HepG2 (cell line): ENCODE measurements around the gene RNGTT. TPM values are rescaled to one million over a fixed set of nuclear protein-coding genes. Genes with fewer than 3 reads are reported as not detected.

Source experiments
- ATAC-seq: fragments of 200-7000 bp; cut with Tn5 transposase; 3 replicates; pipeline ENCODE4 v1.9.1; 2020; ENCODE audit warnings: mild to moderate bottlenecking, moderate library complexity
- BruUV-seq: library from RNA; stranded (reverse); fragments of 400-500 nt; replicated peaks from 2 replicates; lab custom pipeline; 2021; lab: Mats Ljungman, UMichigan
- CTCF ChIA-PET: fragments of 300-600 bp; formaldehyde crosslinking; extraction: SDS; loops from one replicate; lab custom pipeline; 2021; ENCODE audit warnings: low total read pairs, inconsistent platforms, low intra/inter-chr PET ratio; lab: Yijun Ruan, JAX
- POLR2A ChIA-PET: fragments of 350-600 bp; sonication (Branson Sonifier 250); formaldehyde crosslinking; loops from one replicate; lab custom pipeline; 2020; ENCODE audit warnings: antibody characterized with exemption, inconsistent platforms; lab: Yijun Ruan, JAX
- DNase-seq: peaks from one replicate; pipeline ENCODE4 v3.0.0-alpha.2; 2015; ENCODE audit warnings: low spot score
- FAIRE-seq: peaks from 3 replicates; lab custom pipeline; 2011; peaks lifted over from hg19 to GRCh38; lab: Jason Lieb, UNC
- H2AFZ ChIP-seq: one replicate; pipeline ENCODE4 v1.6.1; 2011; ENCODE audit warnings: low read length, inconsistent platforms
- H3K27ac ChIP-seq: fragments of 300-600 bp; 3 replicates; pipeline ENCODE4 v1.8.0; 2011; ENCODE audit warnings: mixed run types, mild to moderate bottlenecking, mixed read lengths, low read length, inconsistent platforms; ENCODE audit not compliant: insufficient read depth; ENCODE audit errors: extremely low read length
- H3K27me3 ChIP-seq, 2 experiments: fragments of 200-600 bp in 1 of 2; 2 replicates in 1 of 2; 3 replicates in 1 of 2; pipeline versions ENCODE4 v1.6.0 to v1.8.0; 2011; ENCODE audit warnings: low read length in 2 of 2, mild to moderate bottlenecking in 2 of 2, moderate library complexity in 2 of 2, inconsistent platforms in 1 of 2; ENCODE audit not compliant: insufficient read depth in 2 of 2, control insufficient read depth in 1 of 2
- H3K36me3 ChIP-seq, 2 experiments: fragments of 200-600 bp in 1 of 2; replicated peaks in 1 of 2; 2 replicates in 1 of 2; 3 replicates in 1 of 2; pipeline versions ENCODE4 v1.5.1 to v1.8.0; 2011; ENCODE audit warnings: low read length in 2 of 2, inconsistent platforms in 1 of 2; ENCODE audit not compliant: insufficient read depth in 2 of 2, control insufficient read depth in 1 of 2
- H3K4me1 ChIP-seq: 2 replicates; pipeline ENCODE4 v1.5.1; 2012; ENCODE audit warnings: low read length, inconsistent platforms; ENCODE audit not compliant: insufficient read depth
- H3K4me2 ChIP-seq: 2 replicates; pipeline ENCODE4 v1.6.0; 2011; ENCODE audit warnings: low read depth, low read length, inconsistent platforms
- H3K4me3 ChIP-seq, 3 experiments: fragments of 200-600 bp in 1 of 3; sonication (generic), shearing (Covaris generic) in 1 of 3; replicated peaks in 1 of 3; 2 replicates each; pipeline ENCODE4 v1.5.1; 2011 to 2016; ENCODE audit warnings: low read length in 3 of 3, inconsistent platforms in 2 of 3, low read depth in 2 of 3, mild to moderate bottlenecking in 2 of 3, control low read depth in 1 of 3, mixed read lengths in 1 of 3; ENCODE audit not compliant: insufficient read depth in 1 of 3
- H3K79me2 ChIP-seq: one replicate; pipeline ENCODE4 v1.6.1; 2011; ENCODE audit warnings: low read length, inconsistent platforms; ENCODE audit not compliant: insufficient read depth
- H3K9ac ChIP-seq: 2 replicates; pipeline ENCODE4 v1.6.0; 2011; ENCODE audit warnings: mild to moderate bottlenecking, low read depth, low read length, inconsistent platforms; ENCODE audit not compliant: insufficient read depth
- H3K9me3 ChIP-seq: 2 replicates; pipeline ENCODE4 v1.5.1; 2012; ENCODE audit warnings: mild to moderate bottlenecking, low read length
- H4K20me1 ChIP-seq: 2 replicates; pipeline ENCODE4 v1.6.0; 2011; ENCODE audit warnings: inconsistent platforms, mild to moderate bottlenecking, low read length, moderate library complexity; ENCODE audit not compliant: insufficient read depth
- FOXJ3 ChIP-seq: sonication (generic); formaldehyde crosslinking; IDR thresholded peaks from 2 replicates; pipeline ENCODE4 v1.4.0; 2020; ENCODE audit warnings: missing genetic modification reagents, mild to moderate bottlenecking, borderline replicate concordance
- MAFG ChIP-seq: sonication (generic); formaldehyde crosslinking; IDR thresholded peaks from 2 replicates; pipeline ENCODE4 v1.5.1; 2020; ENCODE audit warnings: mild to moderate bottlenecking, missing genetic modification reagents
- MTERF4 ChIP-seq: sonication (generic); formaldehyde crosslinking; IDR thresholded peaks from 2 replicates; pipeline ENCODE4 v1.8.0; 2023; ENCODE audit warnings: mild to moderate bottlenecking, missing genetic modification reagents
- ZBTB14 ChIP-seq: sonication (generic); formaldehyde crosslinking; IDR thresholded peaks from 2 replicates; pipeline ENCODE4 v1.4.0; 2020; ENCODE audit warnings: missing genetic modification reagents
- ZBTB40 ChIP-seq, 2 experiments: fragments of 450-650 bp in 1 of 2; sonication (generic) in 1 of 2; formaldehyde crosslinking in 1 of 2; IDR thresholded peaks; 2 replicates each; pipeline versions ENCODE4 v1.6.1 to v1.8.0; 2016 to 2022; ENCODE audit warnings: antibody characterized with exemption in 1 of 2, mild to moderate bottlenecking in 1 of 2, missing genetic modification reagents in 1 of 2
- ZHX1 ChIP-seq: sonication (generic); formaldehyde crosslinking; IDR thresholded peaks from 2 replicates; pipeline ENCODE4 v1.8.1; 2022; ENCODE audit warnings: low read depth, mild to moderate bottlenecking, missing genetic modification reagents
- ZNF329 ChIP-seq: sonication (generic); formaldehyde crosslinking; IDR thresholded peaks from 2 replicates; pipeline ENCODE4 v1.9.0; 2021; ENCODE audit warnings: low read depth, mild to moderate bottlenecking, missing genetic modification reagents
- ZNF350 ChIP-seq: sonication (generic); formaldehyde crosslinking; IDR thresholded peaks from 2 replicates; pipeline ENCODE4 v1.4.0; 2020; ENCODE audit warnings: mild to moderate bottlenecking, low read depth, missing genetic modification reagents, borderline replicate concordance
- ZNF616 ChIP-seq: sonication (generic); formaldehyde crosslinking; IDR thresholded peaks from 2 replicates; pipeline ENCODE4 v1.5.0; 2020; ENCODE audit warnings: low read depth, mild to moderate bottlenecking, missing genetic modification reagents
- ZNF678 ChIP-seq: sonication (generic); formaldehyde crosslinking; IDR thresholded peaks from 2 replicates; pipeline ENCODE4 v1.4.0; 2020; ENCODE audit warnings: mild to moderate bottlenecking, missing genetic modification reagents
- WGBS: methylation state at CpG from one replicate; pipeline ENCODE4 v1.1.6; 2017; ENCODE audit warnings: low lambda C conversion rate; 5-methylcytosine and 5-hydroxymethylcytosine counted together
- in situ Hi-C: cut with HindIII; loops from 2 replicates; pipeline ENCODE4 v1.10.0; 2017; ENCODE audit warnings: low pct_unique_long_range_greater_than_20kb; ENCODE audit not compliant: extremely low pct_ligation_motif_present
- intact Hi-C: fragments of 100-400 bp; cut with micrococcal nuclease; formaldehyde crosslinking; loops from one replicate; pipeline ENCODE4 v1.10.0; 2022; ENCODE audit not compliant: unreplicated experiment
- polyA plus RNA-seq, 8 experiments: library from polyadenylated mRNA; depleted of rRNA in 3 of 8; stranded (reverse) in 7 of 8; unstranded in 1 of 8; fragments of >200 nt; fragmentation: Illumina TruSeq in 4 of 8; extraction: Trizol in 4 of 8; gene quantifications; 2 replicates each; pipeline versions ENCODE4 v1.2.1 to v1.2.3, GENCODE V29; 2011 to 2016; ENCODE audit warnings: low read depth in 4 of 8, missing spikeins in 1 of 8, mixed read lengths in 1 of 8; ENCODE audit not compliant: insufficient read depth in 1 of 8
- total RNA-seq, 5 experiments: library from RNA; depleted of rRNA; stranded (reverse); fragments of >200 nt; fragmentation: Illumina TruSeq; extraction: Trizol; gene quantifications; 2 replicates each; pipeline ENCODE4 v1.2.3, GENCODE V29; 2016; ENCODE audit warnings: low read depth in 1 of 5

Gene RNGTT
- total and polyA plus RNA-seq, 2 of the 13 experiments (the other 11 are each of a cell fraction or from before 2014, with no cell fraction given) = 6.0 to 22.6 TPM

GRCh38 chr6:88574031-88574430 lies 389.4 kb downstream of the RNGTT start:
- H3K9me3 ChIP-seq = peaks cover 9% of the 10 kb centered on the region
- no peak for ATAC-seq
- in situ Hi-C loops (no loop called here), intact Hi-C loops (no loop called here)
- no TSS peak for BruUV-seq
- peaks cover 2 to 4% of the 10 kb centered on the region in 2 experiments; a peak in 1 of 5 replicates for H3K27me3 ChIP-seq
- H3K27ac ChIP-seq = no peak overlapping the region
- CTCF ChIA-PET = no interaction called here
- H3K4me2 ChIP-seq = no peak overlapping the region
- DNase-seq = no peak
- no peak overlapping the region for H3K4me3 ChIP-seq
- no peaks in the 10 kb centered on the region for H3K79me2 ChIP-seq
- FAIRE-seq = no peak
- H3K36me3 ChIP-seq = no peaks in the 10 kb centered on the region
- no peak overlapping the region for H3K9ac ChIP-seq
- H2AFZ ChIP-seq = no peak overlapping the region
- no peaks in the 10 kb centered on the region for H3K4me1 ChIP-seq
- POLR2A ChIA-PET = no interaction called here
- WGBS = 47% methylated on average over 8 of the region's 9 CpGs
- no peaks in the 10 kb centered on the region for H4K20me1 ChIP-seq
- no peak for TF ChIP-seq ZNF350 (CRISPR knock-in tag)
- no peak for TF ChIP-seq ZBTB40 (IDR thresholded peaks at IDR 0.05)
- no peak for TF ChIP-seq ZBTB40 (CRISPR knock-in tag; IDR thresholded peaks at IDR 0.05)
- no peak for TF ChIP-seq ZNF616 (CRISPR knock-in tag)
- TF ChIP-seq MTERF4 (CRISPR knock-in tag) = no peak
- TF ChIP-seq ZNF678 (CRISPR knock-in tag) = no peak
- no peak for TF ChIP-seq ZNF329 (CRISPR knock-in tag)
- no peak for TF ChIP-seq FOXJ3
- no peak for TF ChIP-seq MAFG
- TF ChIP-seq ZHX1 = no peak
- no peak for TF ChIP-seq ZBTB14
